NCI-H345 treated with DMSO at 0.1 percent for 48 hours (cell line): ENCODE measurements around the gene GRM7.

Experiments
- DNase-seq: peaks from one replicate; lab custom pipeline; 2025; ENCODE audit not compliant: unreplicated experiment; lab: John Stamatoyannopoulos, UW

GRM7 gene

GRCh38 chr3:7565574-7565973, 704.7 kb downstream of the GRM7 start:
- no peak for DNase-seq

GRCh38 chr3:7567160-7567559, 706.2 kb downstream of the GRM7 start:
- DNase-seq = no peak

DNA sequence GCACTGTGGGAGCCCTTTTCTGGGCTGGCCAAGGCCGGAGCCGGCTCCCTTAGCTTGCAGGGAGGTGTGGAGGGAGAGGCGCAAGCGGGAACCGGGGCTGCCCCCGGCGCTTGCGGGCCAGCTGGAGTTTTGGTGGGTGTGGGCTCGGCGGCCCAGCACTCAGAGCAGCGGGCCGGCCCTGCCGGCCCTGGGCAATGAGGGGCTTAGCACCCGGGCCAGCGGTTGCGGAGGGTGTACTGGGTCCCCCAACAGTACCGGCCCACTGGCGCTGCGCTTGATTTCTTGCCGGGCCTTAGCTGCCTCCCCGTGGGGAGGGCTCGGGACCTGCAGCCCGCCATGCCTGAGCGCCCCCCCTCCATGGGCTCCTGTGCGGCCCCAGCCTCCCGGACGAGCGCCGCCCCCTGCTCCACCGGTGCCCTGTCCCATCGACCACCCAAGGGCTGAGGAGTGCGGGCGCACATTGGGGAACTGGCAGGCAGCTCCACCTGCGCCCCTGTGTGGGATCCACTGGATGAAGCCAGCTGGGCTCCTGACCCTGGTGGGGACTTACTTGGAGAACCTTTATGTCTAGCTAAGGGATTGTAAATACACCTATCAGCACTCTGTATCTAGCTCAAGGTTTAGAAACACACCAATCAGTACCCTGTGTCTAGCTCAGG, 707.7 kb downstream of the GRM7 start:
- no peak for DNase-seq

DNA sequence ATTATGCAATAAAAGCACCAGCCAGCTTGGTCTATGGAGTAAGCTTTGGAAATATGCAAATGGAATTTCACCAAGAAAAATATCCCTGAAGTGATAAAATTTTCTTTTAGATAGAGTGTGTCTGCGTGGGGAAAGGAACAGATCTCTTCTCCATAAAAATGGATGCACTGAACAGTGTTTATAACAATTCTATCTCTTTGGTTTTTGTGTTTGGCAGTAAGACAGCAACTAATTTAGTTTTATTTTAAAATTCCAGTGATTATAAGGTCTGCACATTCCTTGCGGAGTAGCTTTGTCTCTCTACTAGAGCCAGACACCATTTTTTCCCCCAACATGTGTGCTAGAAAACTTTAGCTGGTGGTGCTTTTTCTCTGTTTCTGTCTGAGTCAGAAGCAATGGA, 712.4 kb downstream of the GRM7 start:
- no peak for DNase-seq

- no peak for DNase-seq
These were observed 713.5 kb downstream of the GRM7 start for GRCh38 chr3:7574435-7574834.

DNA sequence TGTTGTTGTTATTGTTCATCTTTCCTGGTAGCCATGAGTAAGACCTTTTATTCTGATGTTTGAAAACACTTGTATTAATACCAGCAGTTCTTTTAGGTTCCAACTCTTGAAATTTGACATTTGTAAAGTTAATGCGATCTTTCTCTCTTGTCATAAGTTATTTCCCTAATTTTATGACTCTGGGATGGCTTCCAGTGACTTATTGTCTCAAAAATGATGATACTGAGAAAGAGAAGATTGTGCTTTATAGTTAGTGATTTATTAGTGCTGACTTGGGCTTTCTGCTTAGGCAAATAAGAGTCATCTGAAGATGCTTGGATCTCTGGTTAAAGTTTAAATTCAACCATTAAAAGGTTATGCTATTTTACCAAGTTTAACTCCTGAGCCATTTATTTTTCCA, 715.2 kb downstream of the GRM7 start:
- no peak for DNase-seq

- DNase-seq = no peak
These were observed 715.6 kb downstream of the GRM7 start for GRCh38 chr3:7576506-7576905.

DNA sequence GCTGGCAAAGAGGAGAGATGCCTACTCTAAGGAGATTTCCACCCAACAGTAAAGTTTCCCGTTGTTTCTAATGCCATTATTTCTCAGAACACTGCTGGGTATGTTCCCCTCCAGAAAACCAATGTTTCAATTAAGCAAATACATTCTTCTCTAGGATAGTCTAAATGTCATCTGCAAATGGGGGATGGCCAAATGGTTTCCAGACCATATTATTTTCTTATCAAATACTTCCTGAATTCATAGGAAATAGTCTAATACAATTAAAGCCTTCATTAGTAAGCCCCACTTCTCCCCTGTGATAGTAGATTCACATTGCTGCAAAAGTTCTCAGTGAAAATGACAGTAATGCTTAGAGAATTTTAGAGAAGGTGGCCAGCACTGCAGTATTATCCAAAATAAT, 716.6 kb downstream of the GRM7 start:
- DNase-seq = no peak

- DNase-seq = no peak
These were observed 720.9 kb downstream of the GRM7 start for GRCh38 chr3:7581831-7582230.

- no peak for DNase-seq
These were observed 724.1 kb downstream of the GRM7 start for GRCh38 chr3:7585052-7585451.

DNA sequence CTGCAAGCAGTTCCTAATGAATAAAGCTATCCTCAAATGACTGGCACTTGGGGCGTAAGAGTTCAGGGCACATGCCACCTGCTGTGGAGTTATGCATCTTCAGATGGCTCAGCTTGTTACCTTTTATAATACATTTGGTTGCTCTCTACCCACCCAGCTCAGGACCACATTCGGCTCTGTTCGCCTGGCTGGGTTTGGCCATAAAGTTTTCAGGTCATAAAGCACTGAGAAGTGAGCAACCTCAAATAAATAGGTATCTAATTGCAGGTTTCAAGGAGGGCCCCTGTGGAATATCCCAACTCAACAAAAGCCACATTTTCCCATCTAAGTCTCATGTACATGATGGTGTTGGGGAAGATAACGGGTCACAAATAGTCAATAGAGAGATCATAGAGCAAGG, 727.3 kb downstream of the GRM7 start:
- DNase-seq = no peak

- no peak for DNase-seq
These were observed 728.6 kb downstream of the GRM7 start for GRCh38 chr3:7589526-7589925.

- no peak for DNase-seq
These were observed 741.4 kb downstream of the GRM7 start for GRCh38 chr3:7602297-7602696.

DNA sequence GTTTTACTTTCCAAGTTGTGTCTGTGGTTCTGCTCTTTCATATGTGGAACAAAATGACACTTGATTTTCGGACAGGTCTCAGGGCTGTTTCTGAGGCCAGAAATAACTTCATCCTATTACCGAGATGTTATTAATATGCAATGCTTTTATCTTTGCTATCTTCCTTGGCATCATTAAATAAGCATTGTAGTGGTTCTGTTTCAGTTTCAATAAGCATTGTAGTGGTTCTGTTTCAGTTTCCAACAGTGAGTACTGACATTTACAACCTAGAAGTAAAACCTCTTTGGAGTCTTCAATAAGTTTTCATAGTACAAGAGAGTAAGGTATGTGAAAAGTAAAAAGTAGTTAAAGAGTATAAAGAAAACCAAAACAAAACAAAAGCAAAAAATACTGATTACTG, 746.2 kb downstream of the GRM7 start:
- DNase-seq = no peak

DNA sequence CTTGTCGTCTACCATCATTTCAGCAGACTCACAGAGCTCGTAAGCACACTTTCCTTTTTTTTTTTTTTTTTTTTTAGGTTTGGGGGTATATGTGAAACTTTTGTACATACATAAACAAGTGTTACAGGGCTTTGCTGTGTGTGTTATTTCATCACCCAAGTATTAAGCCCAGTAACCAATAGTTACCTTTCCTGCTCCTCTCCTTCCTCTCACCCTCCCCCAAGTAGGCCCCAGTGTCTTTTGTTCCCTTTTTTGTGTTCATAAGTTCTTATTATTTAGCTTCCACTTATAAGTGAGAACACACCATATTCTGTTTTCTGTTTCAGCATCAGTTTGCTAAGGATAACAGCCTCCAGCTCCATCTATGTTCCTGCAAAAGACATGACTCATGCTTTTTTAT, 746.8 kb downstream of the GRM7 start:
- DNase-seq = no peak

DNA sequence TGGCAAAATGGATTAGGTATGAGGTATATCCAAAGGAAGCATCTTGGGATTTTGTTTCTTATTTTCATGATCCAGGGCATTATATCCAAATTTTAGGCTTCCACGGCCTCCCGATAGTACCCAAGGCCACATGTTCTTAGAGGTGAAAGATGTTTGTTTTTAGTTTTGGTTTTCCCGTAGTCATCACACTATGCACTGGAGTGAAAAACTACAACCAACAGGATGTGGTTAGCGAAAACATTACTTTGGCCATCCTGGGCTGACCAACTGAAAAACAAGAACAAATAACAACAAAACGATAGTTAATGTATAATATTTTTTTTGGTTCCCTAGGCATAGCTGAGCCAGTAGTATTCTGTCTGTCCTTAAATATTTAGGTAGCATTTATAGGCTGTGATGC, 749.7 kb downstream of the GRM7 start:
- DNase-seq = no peak

GRCh38 chr3:7615043-7615442, 754.1 kb downstream of the GRM7 start:
- no peak for DNase-seq

- DNase-seq = no peak
These were observed 757.7 kb downstream of the GRM7 start for GRCh38 chr3:7618606-7619005.

- no peak for DNase-seq
These were observed 759.5 kb downstream of the GRM7 start for GRCh38 chr3:7620401-7620800.

- no peak for DNase-seq
These were observed 760.2 kb downstream of the GRM7 start for GRCh38 chr3:7621046-7621630.

DNA sequence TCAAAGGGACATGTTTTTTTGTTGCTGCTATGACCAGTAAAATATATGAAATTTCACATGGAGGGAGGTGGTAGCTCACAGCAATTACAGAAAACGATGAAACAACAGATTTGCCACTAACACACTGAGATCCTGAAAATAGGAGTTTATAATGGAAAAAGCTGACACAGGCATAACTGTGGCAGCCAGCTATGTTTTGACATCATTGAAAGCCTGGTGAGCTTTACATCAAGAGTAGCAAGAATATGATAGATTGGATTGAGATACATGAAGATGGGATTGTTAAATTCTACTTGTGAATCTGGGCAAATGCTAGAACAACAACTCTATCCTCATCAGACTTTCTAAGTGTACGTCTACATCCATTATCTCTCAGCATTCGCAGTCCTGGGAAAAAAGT, 760.7 kb downstream of the GRM7 start:
- DNase-seq = no peak

GRCh38 chr3:7625021-7625420, 764.1 kb downstream of the GRM7 start:
- no peak for DNase-seq

GRCh38 chr3:7630351-7630911, 769.5 kb downstream of the GRM7 start:
- DNase-seq = no peak
